Ishikawa (cell line): ENCODE results near the gene PPP4R1.

Source experiments
- CEBPB ChIP-seq: IDR thresholded peaks from 2 replicates; pipeline ENCODE4 v1.6.1; 2012
- CREB1 ChIP-seq: IDR thresholded peaks from 2 replicates; pipeline ENCODE4 v1.6.1; 2012; ENCODE audit warnings: low read depth
- EGR1 ChIP-seq: IDR thresholded peaks from 2 replicates; pipeline ENCODE4 v1.6.1; 2012
- EP300 ChIP-seq: IDR thresholded peaks from 2 replicates; pipeline ENCODE4 v1.6.1; 2012; ENCODE audit warnings: borderline replicate concordance
- FOXM1 ChIP-seq: IDR thresholded peaks from 2 replicates; pipeline ENCODE4 v1.6.1; 2012; ENCODE audit warnings: low read depth, borderline replicate concordance
- NFIC ChIP-seq: IDR thresholded peaks from 2 replicates; pipeline ENCODE4 v1.6.1; 2012
- RAD21 ChIP-seq: IDR thresholded peaks from 2 replicates; pipeline ENCODE4 v1.6.1; 2012; ENCODE audit warnings: low read depth
- TAF1 ChIP-seq: IDR thresholded peaks from 2 replicates; pipeline ENCODE4 v1.6.1; 2012; ENCODE audit warnings: low read depth, mild to moderate bottlenecking
- TCF12 ChIP-seq: IDR thresholded peaks from 2 replicates; pipeline ENCODE4 v1.6.1; 2012; ENCODE audit warnings: low read depth
- TEAD4 ChIP-seq: IDR thresholded peaks from 2 replicates; pipeline ENCODE4 v1.6.1; 2012
- YY1 ChIP-seq: IDR thresholded peaks from 2 replicates; pipeline ENCODE4 v1.6.1; 2012; ENCODE audit warnings: low read depth
- ZBTB7A ChIP-seq: IDR thresholded peaks from 2 replicates; pipeline ENCODE4 v1.6.1; 2012; ENCODE audit warnings: low read depth
- TF ChIP-seq, protein P1 (sequence below): IDR thresholded peaks from 2 replicates; pipeline ENCODE4 v1.6.1; 2012
- TF ChIP-seq, protein P2 (sequence below): IDR thresholded peaks from 2 replicates; pipeline ENCODE4 v1.6.1; 2012
- TF ChIP-seq, protein P3 (sequence below): IDR thresholded peaks from 2 replicates; pipeline ENCODE4 v1.6.1; 2012; ENCODE audit warnings: low read depth, mild to moderate bottlenecking

The PPP4R1 gene

DNA sequence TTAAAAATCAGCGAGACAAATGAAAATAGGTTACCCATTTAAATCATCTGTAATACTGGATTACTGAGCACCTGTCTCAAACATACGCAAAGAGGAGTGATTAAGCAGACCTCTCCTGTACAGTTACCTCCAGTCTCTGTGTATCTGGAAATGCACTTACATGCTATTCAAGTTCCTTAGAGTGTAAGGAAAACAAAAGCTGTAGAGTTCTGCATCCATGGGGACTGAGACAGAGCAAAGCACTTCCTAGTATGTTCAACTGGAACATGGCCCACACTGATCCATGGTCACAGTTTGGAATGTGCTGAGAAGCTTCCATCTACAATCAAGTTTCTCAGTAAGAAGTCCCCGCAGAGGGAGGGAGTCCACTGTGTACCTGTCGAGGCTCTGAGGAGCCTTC, 63.9 kb downstream of the PPP4R1 start:
- TF ChIP-seq, protein P1, sequence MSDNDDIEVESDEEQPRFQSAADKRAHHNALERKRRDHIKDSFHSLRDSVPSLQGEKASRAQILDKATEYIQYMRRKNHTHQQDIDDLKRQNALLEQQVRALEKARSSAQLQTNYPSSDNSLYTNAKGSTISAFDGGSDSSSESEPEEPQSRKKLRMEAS, result no peak
- TF ChIP-seq, protein P2, sequence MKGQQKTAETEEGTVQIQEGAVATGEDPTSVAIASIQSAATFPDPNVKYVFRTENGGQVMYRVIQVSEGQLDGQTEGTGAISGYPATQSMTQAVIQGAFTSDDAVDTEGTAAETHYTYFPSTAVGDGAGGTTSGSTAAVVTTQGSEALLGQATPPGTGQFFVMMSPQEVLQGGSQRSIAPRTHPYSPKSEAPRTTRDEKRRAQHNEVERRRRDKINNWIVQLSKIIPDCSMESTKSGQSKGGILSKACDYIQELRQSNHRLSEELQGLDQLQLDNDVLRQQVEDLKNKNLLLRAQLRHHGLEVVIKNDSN, result no peak
- TF ChIP-seq, protein P3, sequence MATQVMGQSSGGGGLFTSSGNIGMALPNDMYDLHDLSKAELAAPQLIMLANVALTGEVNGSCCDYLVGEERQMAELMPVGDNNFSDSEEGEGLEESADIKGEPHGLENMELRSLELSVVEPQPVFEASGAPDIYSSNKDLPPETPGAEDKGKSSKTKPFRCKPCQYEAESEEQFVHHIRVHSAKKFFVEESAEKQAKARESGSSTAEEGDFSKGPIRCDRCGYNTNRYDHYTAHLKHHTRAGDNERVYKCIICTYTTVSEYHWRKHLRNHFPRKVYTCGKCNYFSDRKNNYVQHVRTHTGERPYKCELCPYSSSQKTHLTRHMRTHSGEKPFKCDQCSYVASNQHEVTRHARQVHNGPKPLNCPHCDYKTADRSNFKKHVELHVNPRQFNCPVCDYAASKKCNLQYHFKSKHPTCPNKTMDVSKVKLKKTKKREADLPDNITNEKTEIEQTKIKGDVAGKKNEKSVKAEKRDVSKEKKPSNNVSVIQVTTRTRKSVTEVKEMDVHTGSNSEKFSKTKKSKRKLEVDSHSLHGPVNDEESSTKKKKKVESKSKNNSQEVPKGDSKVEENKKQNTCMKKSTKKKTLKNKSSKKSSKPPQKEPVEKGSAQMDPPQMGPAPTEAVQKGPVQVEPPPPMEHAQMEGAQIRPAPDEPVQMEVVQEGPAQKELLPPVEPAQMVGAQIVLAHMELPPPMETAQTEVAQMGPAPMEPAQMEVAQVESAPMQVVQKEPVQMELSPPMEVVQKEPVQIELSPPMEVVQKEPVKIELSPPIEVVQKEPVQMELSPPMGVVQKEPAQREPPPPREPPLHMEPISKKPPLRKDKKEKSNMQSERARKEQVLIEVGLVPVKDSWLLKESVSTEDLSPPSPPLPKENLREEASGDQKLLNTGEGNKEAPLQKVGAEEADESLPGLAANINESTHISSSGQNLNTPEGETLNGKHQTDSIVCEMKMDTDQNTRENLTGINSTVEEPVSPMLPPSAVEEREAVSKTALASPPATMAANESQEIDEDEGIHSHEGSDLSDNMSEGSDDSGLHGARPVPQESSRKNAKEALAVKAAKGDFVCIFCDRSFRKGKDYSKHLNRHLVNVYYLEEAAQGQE, result no peak
- TF ChIP-seq EGR1 (no peak), TEAD4 (no peak), RAD21 (no peak), CREB1 (no peak), TAF1 (no peak), NFIC (no peak), CEBPB (no peak), TCF12 (no peak), YY1 (no peak), FOXM1 (no peak), ZBTB7A (no peak), EP300 (no peak)

DNA sequence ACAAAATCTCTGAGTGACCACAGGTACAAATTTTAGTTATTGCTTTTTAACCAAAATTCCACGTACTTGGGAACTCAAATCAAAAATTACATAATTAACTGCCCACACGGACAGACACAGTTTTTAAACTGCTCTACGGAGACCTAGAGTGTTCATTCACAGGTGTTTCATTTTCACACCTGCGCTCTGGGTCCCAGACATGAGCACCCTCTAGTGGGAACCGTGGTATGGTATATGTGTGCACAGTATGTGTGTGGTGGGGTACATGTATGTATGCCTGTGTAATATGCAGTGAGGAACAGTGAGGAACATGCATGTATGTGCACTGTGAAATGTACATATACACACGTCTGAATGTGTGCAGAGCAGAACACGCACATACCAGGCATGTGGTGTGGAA, 65.0 kb downstream of the PPP4R1 start:
- TF ChIP-seq CREB1 (no peak), RAD21 (peak; percentile 36), CEBPB (no peak), ZBTB7A (no peak), TAF1 (no peak), EP300 (no peak)
- TF ChIP-seq, protein P3, result no peak
- TF ChIP-seq, protein P2, result no peak

DNA sequence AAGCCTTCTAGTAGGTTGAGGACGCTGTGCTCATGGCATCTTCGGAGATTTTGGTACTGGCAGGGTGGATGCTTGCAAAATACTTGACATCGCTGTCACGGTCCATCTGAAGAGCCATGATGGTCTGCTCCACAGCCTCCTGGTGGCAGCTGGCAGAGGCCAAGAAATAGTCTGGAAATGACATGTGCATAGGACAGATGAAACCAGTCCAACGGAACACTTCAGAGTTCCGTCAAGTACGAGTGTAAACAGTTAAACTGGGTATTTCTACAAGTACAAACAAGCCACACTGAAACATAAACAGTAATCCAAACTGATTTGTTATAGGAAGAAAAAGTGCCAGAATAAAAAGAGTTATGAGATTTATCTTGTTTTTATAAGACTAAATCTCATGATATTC, 66.6 kb downstream of the PPP4R1 start:
- TF ChIP-seq TCF12, result no peak
- no peak for TF ChIP-seq TEAD4
- TF ChIP-seq RAD21, result no peak
- no peak for TF ChIP-seq TAF1
- no peak for TF ChIP-seq FOXM1
- TF ChIP-seq CEBPB, result no peak
- TF ChIP-seq, protein P1, result no peak

GRCh38 chr18:9546468-9546867, 67.9 kb downstream of the PPP4R1 start:
- TF ChIP-seq, protein P3, result no peak
- TF ChIP-seq FOXM1 (no peak), RAD21 (no peak), TEAD4 (no peak)

DNA sequence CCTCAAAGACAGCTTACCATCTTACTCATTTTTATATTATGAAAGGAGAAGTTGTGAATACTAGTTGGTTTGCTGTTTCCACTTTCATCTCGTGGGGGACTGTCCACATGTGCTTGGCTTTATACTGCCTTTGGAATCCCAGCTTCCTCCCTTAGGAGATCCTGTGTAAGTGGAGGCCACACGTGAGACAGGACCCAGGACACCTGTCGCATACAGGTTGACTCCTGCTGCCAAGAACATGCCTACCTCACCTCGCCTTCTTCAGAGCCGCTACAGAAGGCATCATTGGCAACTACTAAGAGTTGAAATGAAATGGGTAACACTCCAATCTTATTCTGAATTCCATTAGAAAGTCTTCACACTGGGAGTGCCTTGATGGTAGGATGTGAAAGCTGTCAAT, 69.3 kb downstream of the PPP4R1 start:
- no peak for TF ChIP-seq ZBTB7A
- TF ChIP-seq NFIC, result no peak
- TF ChIP-seq, protein P3, result no peak
- TF ChIP-seq, protein P2, result no peak
- TF ChIP-seq TAF1, result no peak
- no peak for TF ChIP-seq EGR1
- no peak for TF ChIP-seq RAD21
- TF ChIP-seq FOXM1, result no peak
- TF ChIP-seq CEBPB, result no peak
- no peak for TF ChIP-seq YY1
- TF ChIP-seq, protein P1, result no peak
- no peak for TF ChIP-seq TEAD4
- no peak for TF ChIP-seq TCF12
- no peak for TF ChIP-seq CREB1
- no peak for TF ChIP-seq EP300
